ENCODE data around the gene SMIM32. TPM values are rescaled to one million over a fixed set of nuclear protein-coding genes. Genes with fewer than 3 reads are reported as not detected.

Gene SMIM32
- total RNA-seq, 1 experiment from 2014 or later, result 0.31 TPM

GRCh38 chr5:136166909-136167308, 26.1 kb downstream of the SMIM32 start:
- CTCF ChIA-PET, result no interaction called here
- no peaks in the 10 kb centered on the region for H3K4me1 ChIP-seq (ENCODE audit: control insufficient read depth, insufficient read depth, low read length)
- H3K27ac ChIP-seq (ENCODE audit: low read length), result no peak overlapping the region
- peaks cover 11% of the 10 kb centered on the region; the same call in 1 of the 2 replicates for H3K36me3 ChIP-seq (ENCODE audit: control insufficient read depth, insufficient read depth, low read length)
- BruUV-seq (replicated peaks), result no TSS peak
- no peaks in the 10 kb centered on the region for H3K27me3 ChIP-seq (ENCODE audit: control insufficient read depth, insufficient read depth, low read length)
- no peak overlapping the region for H3K4me3 ChIP-seq (ENCODE audit: low read depth in 2 of 2, low read length in 2 of 2)
- DNase-seq (ENCODE audit: low read depth, low spot score) (no peak), ATAC-seq (no peak)
- no peak for TF ChIP-seq TCF7L2 (IDR thresholded peaks at IDR 0.05; ENCODE audit: low read depth, low read length)
- no peak for TF ChIP-seq REST (IDR thresholded peaks at IDR 0.05; ENCODE audit: insufficient read depth in 1 of 2, low read depth in 2 of 2, low read length in 1 of 2)
- no peak for TF ChIP-seq POLR2AphosphoS5 (IDR thresholded peaks at IDR 0.05; ENCODE audit: low read depth, low read length)
- POLR2A ChIA-PET, result no interaction called here
- in situ Hi-C loops (cut with HindIII; ENCODE audit: low pct_unique_long_range_greater_than_20kb, low sequenced_read_pairs), result no loop called here
- H3K9me3 ChIP-seq (ENCODE audit: control insufficient read depth, insufficient read depth, low read depth, low read length), result no peaks in the 10 kb centered on the region
- intact Hi-C loops (cut with micrococcal nuclease; ENCODE audit: unreplicated experiment), result no loop called here

- no peak overlapping the region for H3K27ac ChIP-seq (ENCODE audit: low read length)
- no TSS peak for BruUV-seq (replicated peaks)
- in situ Hi-C loops (cut with HindIII; ENCODE audit: low pct_unique_long_range_greater_than_20kb, low sequenced_read_pairs) (no loop called here), intact Hi-C loops (cut with micrococcal nuclease; ENCODE audit: unreplicated experiment) (no loop called here)
- H3K27me3 ChIP-seq (ENCODE audit: control insufficient read depth, insufficient read depth, low read length), result no peaks in the 10 kb centered on the region
- POLR2A ChIA-PET, result no interaction called here
- CTCF ChIA-PET, result no interaction called here
- DNase-seq (ENCODE audit: low read depth, low spot score), result no peak
- H3K36me3 ChIP-seq (ENCODE audit: control insufficient read depth, insufficient read depth, low read length), result peaks cover 22% of the 10 kb centered on the region; the same call in 1 of the 2 replicates
- ATAC-seq, result no peak
- no peaks in the 10 kb centered on the region for H3K4me1 ChIP-seq (ENCODE audit: control insufficient read depth, insufficient read depth, low read length)
- no peaks in the 10 kb centered on the region for H3K9me3 ChIP-seq (ENCODE audit: control insufficient read depth, insufficient read depth, low read depth, low read length)
- no peak for TF ChIP-seq POLR2AphosphoS5 (IDR thresholded peaks at IDR 0.05; ENCODE audit: low read depth, low read length)
- TF ChIP-seq REST (IDR thresholded peaks at IDR 0.05; ENCODE audit: insufficient read depth in 1 of 2, low read depth in 2 of 2, low read length in 1 of 2), result no peak
- no peak for TF ChIP-seq TCF7L2 (IDR thresholded peaks at IDR 0.05; ENCODE audit: low read depth, low read length)
- TF ChIP-seq SIN3A (IDR thresholded peaks at IDR 0.05; ENCODE audit: borderline replicate concordance, insufficient read depth, low read depth, low read length), result no peak
- TF ChIP-seq CTCF (IDR thresholded peaks at IDR 0.05), result no peak
- H3K4me3 ChIP-seq (ENCODE audit: low read depth in 2 of 2, low read length in 2 of 2), result no peak overlapping the region
Observed at GRCh38 chr5:136164226-136164625, 28.7 kb downstream of the SMIM32 start.

All from Panc1 (cell line).